ENCODE results near the gene TMEM220.
"Not testable (repeated sequence)": the region's sequence is repeated elsewhere in the genome, so short reads cannot be mapped to it uniquely, and the experiment has no call there.

The TMEM220 gene

DNA sequence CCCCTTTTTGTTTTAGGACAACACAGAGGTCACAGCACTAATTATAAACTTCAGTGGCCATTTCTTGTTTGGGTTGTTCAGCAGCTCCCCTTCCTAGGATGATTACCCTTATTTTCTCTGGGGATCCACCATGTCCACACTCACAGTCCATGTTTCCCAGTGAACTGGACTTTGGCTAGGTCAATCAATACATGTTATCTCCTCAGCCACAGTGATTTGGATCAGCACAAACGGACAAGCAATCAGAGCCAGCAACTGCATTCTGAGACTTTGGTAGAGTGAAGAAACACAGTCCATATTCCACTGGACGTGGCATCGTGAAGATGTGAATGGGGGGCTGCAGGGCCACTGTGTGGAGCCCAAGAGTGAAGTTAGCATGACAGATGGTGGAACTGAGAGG is 4.6 kb downstream of the TMEM220 start:
- DNase-seq: no peak

DNA sequence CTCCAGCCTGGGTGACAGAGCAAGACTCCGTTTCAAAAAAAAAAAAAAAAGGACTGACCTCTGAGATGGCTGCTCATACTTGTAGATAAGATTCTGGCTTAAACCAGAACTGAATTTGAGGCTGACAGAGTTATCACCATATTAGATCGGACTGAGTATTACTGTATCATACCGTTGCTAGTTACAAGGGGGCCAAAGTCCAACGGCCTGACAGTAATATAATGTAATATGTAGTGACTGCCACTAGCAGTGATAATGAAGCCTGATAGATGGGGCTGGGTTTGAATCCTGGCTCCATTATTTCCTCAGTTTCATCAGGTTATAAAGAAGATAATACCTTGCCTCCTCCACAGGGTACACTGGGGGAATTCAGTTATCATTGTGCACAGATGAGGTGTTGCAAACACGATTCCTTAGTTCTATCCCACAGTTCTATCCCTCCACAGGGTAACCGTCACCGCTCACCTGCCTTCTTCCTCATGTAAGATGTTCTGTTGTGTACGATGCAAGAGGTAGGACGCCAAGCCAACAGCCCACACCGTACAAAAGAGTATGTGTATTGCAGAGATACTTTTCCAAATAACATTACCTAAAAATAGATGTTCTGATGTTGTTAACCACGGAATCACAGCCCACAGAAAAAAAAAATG is 5.2 kb downstream of the TMEM220 start:
- no peak for DNase-seq

GRCh38 chr17:10718547-10718946 is 11.3 kb downstream of the TMEM220 start:
- no peak for DNase-seq

DNA sequence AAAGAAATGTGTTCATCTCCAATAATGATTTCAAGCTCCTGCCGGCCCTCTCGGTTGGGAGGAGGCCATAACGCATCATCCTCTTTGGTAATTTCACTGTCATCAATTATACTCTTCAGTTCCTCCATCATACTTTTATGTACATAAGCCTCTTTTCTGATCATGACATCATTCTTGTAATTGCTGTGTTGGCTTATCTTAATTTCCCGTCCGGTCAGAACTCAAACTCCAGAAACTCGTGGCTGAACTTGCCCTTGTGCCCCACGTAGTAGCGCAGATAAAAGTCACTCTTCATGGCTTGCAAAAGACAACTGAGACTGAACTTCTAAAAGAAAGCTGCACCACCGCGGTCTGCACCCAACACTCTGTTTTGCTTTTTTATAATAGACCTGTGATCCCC is 13.6 kb downstream of the TMEM220 start:
- DNase-seq: no peak

DNA sequence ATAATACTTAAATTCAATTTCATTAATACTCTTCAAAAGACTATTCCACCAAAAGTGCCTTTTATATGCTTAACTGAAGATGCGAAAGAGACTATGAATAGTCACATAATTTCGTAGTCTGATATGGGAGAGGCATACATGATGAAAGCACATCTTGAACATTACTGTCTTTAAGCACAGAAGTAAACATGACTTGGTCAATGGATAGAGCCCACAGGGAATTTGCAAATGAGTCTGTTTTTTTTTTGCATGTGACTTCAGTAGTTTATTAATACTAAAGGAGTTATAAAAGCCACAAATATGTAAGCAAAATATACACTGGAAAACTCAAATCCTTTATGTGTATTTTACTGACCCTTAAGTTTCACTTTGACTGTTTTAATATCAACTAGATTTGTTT is 16.5 kb downstream of the TMEM220 start:
- no peak for DNase-seq

- no peak for DNase-seq
Measured at GRCh38 chr17:10705727-10706126, 24.1 kb downstream of the TMEM220 start.

GRCh38 chr17:10702574-10702973 is 27.2 kb downstream of the TMEM220 start:
- no peak for DNase-seq

- peak; percentile 47 for DNase-seq
Measured at GRCh38 chr17:10699856-10700255, 30.0 kb downstream of the TMEM220 start.

DNA sequence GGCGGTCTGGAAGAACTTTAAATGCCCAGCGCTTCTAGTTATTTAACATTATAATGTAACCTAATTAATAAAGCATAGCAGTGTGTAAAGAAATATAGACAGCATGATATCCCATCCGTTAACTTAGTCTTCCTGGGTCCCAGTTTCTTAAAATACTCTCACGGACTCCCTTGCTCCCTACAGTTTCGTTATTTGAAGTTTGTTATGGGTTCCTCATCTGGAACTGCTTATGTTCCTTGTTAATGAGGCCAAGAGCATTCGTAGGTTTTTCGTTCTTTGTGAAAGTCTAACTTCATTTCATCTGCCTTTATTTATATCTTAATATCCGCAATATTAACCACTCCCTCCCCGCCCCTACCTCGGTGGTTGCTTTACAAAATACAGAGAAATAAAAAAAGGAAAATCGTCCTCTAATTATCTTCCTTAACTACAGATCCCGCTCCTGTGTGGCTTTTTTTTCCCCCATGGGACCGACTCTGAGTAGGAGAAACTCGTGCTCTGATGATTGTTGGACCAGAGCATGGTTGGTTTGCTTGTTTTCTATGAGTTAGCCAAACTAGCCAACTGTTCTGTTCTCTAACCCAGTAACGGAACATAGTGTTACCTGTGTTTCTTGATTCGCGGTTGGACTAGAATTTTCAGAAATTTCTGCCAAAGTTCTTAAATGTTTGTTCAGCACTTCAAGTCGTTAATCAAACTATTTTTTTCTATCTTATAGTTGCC is 31.6 kb downstream of the TMEM220 start:
- DNase-seq: no peak

DNA sequence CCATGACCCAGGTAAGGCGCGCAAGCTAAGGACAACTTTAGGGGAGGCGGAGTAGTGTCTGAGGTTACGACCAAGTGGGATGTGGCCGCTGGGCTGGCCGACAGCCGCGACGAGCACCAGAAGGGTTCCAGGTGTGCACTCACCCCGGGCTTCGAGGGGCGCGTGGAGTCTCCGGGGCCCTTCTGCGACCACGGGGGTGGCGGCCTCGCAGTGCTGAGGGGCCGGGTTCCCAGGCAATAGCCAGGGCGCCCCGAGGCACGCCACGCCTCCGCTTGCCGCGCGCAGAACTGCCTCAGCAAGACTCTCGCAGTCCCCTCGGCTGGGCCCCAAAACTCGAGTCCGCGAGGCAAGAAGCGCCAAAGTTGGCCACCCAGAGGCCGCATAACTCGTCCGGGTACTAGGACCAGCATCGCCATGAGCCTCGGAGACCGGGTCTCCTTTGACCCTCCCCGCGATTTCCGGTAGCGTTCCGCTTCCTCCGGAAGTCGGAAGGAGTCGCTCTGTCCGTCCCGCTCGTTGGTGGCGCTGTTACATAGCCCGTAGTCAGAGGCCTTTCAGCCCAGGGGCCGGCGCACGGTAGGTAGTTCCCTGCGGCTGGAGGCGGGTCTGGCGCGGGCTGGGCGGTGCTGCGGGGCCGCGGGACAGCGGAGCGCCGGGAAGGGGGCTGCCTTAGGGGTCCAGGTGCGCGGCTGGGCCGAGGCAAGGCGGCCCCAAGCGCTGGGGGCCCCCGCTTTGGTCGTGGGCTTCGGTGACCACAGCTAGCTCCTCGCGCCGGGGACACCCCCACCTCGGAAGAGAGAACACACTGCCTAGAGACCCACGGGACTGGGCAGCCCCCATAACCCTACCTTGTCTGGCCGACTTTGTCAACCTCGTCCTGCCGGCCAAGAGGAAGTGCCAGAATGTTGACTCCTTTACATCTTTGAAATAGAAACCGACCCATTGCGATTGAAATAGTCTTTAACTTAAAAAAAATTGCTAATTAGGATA is 32.4 kb downstream of the TMEM220 start, which contains the start of the genes ADPRM and SCO1:
Gene ADPRM (plus strand): TSS at position 503 of the 990 bp plus-strand sequence. CDS start 7,333 bp downstream, outside the sequence.
Gene SCO1 (minus strand): TSS at position 442 of the 990 bp plus-strand sequence. CDS start 26 bp downstream, at position 416.
- peak; percentile 90 for DNase-seq

- DNase-seq: not testable (repeated sequence)
Measured at GRCh38 chr17:10695875-10696407, 33.9 kb downstream of the TMEM220 start.

DNA sequence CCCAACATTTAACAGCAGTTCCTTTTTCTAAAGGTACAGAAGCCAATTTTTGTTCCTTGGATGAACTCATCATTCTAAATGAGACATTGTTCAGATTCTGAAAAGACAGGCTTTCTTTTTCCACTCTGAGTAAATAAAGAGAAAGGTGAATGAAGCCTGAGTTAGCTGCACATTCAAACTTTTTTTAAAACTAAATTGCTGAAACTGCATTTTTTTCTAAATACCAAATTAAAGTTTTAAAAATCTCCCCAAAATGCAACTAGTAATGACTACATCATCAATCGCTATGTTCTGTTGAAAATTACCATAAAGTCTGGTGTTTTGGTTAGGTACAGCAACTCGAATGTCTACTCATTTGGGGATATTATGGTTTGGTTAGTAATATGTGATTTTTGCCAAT is 42.3 kb downstream of the TMEM220 start:
- no peak for DNase-seq

GRCh38 chr17:10683853-10684252 is 46.0 kb downstream of the TMEM220 start:
- DNase-seq: no peak

DNA sequence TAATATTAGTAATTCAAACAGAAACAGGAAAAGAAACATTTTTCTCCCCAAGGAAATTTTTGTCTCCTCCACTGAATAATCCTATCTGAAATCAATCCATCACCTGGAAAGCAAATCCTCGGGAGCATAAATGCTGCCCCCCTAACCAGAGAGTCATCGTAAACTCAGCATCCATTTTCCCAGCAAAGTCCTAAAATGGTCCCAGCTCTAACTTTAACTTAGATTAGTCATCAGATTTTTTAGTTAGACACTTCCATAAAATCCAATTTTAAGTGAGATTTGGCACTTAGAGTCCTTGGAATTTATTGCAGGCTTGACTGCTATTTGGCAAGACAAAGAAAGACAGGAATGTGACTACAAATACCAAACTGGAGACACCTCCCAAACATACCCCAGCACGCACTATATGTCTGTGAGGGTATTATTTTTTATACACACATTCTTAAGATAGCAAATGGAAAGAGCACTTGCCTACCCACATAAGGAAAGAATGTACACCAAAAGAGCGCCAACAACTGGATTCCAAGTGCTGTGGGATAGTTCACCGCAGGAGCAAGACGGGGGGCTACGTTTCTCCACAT is 47.9 kb downstream of the TMEM220 start:
- no peak for DNase-seq

GRCh38 chr17:10674704-10675103 is 55.1 kb downstream of the TMEM220 start:
- DNase-seq: no peak

- no peak for DNase-seq
Measured at GRCh38 chr17:10673312-10673711, 56.5 kb downstream of the TMEM220 start.

DNA sequence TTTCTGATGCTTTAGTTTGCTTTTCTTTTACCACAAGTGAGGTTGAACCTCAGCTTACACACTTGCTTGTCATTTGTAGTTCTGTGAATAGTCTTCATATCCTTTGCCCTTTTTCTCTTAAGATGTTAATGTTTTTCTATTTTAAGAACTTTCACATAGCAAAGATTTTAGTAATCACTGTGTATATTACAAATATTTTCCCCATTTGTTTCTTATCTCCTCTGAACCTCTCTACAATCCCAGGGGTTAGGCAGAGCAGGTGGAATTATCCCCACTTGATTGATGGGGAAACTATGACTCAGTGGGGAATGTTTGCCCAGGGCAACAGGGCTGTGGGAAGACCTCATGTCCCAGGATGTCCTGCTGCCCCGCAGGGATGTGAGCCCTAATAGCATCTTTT is 61.0 kb downstream of the TMEM220 start:
- no peak for DNase-seq

- DNase-seq: no peak
Measured at GRCh38 chr17:10666906-10667305, 62.9 kb downstream of the TMEM220 start.

GRCh38 chr17:10664571-10664970 is 65.3 kb downstream of the TMEM220 start:
- DNase-seq: no peak

Measured in CD4-positive, alpha-beta T cell treated with Interleukin-12 subunit alpha and Interleukin-12 subunit beta, for 1 hour (primary cell).